ENCODE measurements around the gene ZNF536.
"Not testable (repeated sequence)": the region's sequence is repeated elsewhere in the genome, so short reads cannot be mapped to it uniquely, and the experiment has no call there.

Gene ZNF536

GRCh38 chr19:30444686-30445232 is 72.6 kb downstream of the ZNF536 start:
- Histone ChIP-seq H3K27me3 (no peaks in the 10 kb centered on the region), H3K36me3 (no peaks in the 10 kb centered on the region), H3K9me3 (replicated peaks in 1 of 11) (peaks cover 4 to 18% (median 15%) of the 10 kb centered on the region in 11 experiments; a peak in 18 of 22 replicates), H4K20me1 (no peaks in the 10 kb centered on the region), H3K4me2 (no peak overlapping the region), H3K9ac (no peak overlapping the region), H3K27ac (no peak overlapping the region), H3K4me3 (no peak overlapping the region), H3K4me1 (peaks cover 7 to 19% (median 15%) of the 10 kb centered on the region in 10 experiments; a peak in 19 of 20 replicates)
- TF ChIP-seq Cebpa-rat (IDR thresholded peaks at IDR 0.05), result no peak

DNA sequence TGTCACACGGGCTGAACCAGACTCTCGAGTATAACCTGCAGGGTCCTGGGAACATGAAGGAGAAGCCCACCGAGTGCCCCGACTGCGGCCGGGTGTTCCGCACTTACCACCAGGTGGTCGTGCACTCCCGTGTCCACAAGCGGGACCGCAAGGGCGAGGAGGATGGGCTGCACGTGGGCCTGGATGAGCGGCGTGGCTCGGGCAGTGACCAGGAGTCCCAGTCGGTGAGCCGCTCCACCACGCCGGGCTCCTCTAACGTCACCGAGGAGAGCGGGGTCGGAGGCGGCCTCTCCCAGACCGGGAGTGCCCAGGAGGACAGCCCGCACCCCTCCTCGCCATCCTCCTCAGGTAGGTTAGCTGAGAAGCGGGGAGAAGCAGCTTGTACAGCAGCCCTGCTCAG is 73.2 kb downstream of the ZNF536 start:
- TF ChIP-seq Cebpa-rat (IDR thresholded peaks at IDR 0.05), result no peak

DNA sequence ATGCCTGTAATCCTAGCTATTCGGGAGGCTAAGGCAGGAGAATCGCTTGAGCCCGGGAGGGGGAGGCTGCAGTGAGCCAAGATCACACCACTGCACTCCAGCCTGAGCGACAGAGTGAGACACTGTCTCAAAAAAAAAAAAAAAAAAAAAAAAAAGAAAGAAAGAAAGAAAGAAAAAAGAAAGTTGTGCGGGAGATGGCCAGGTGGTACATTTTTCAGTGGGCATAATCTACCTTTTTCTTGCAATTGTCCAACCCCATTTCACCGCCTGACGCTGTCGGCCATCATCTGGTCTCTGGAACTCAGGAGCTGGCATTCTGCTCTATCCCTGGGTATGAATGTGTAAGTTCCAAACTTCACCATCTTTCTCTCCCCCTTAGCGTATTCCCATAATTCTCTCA is 73.9 kb downstream of the ZNF536 start:
- not testable (repeated sequence) for H3K36me3 ChIP-seq, H3K4me2 ChIP-seq, H4K20me1 ChIP-seq, H3K27me3 ChIP-seq, H3K9ac ChIP-seq, H3K4me3 ChIP-seq, H3K27ac ChIP-seq
- Histone ChIP-seq H3K9me3 (replicated peaks in 1 of 11) (peaks cover 4 to 18% (median 15%) of the 10 kb centered on the region in 11 experiments; a peak in 18 of 22 replicates), H3K4me1 (peaks cover 13 to 32% (median 28%) of the 10 kb centered on the region in 10 experiments; a peak in 19 of 20 replicates)

More for the DNA sequence above, 73.2 kb downstream of the ZNF536 start:
- H3K4me1 ChIP-seq, result peaks cover 12 to 25% (median 21%) of the 10 kb centered on the region in 10 experiments; a peak in 19 of 20 replicates
- no peak overlapping the region for H3K9ac ChIP-seq
- no peaks in the 10 kb centered on the region for H4K20me1 ChIP-seq
- H3K4me3 ChIP-seq, result no peak overlapping the region
- H3K4me2 ChIP-seq, result no peak overlapping the region
- no peak overlapping the region for H3K27ac ChIP-seq
- no peaks in the 10 kb centered on the region for H3K36me3 ChIP-seq
- H3K27me3 ChIP-seq, result no peaks in the 10 kb centered on the region
- H3K9me3 ChIP-seq (replicated peaks in 1 of 11), result peaks cover 4 to 18% (median 15%) of the 10 kb centered on the region in 11 experiments; a peak in 18 of 22 replicates

- Histone ChIP-seq H3K27me3 (no peaks in the 10 kb centered on the region), H3K4me3 (no peak overlapping the region), H3K4me1 (peaks cover 13 to 35% (median 29%) of the 10 kb centered on the region in 10 experiments; a peak in 19 of 20 replicates), H3K27ac (no peak overlapping the region), H3K4me2 (no peak overlapping the region), H3K9ac (no peak overlapping the region), H4K20me1 (no peaks in the 10 kb centered on the region), H3K36me3 (no peaks in the 10 kb centered on the region), H3K9me3 (replicated peaks in 1 of 11) (peaks cover 4 to 18% (median 15%) of the 10 kb centered on the region in 11 experiments; a peak in 18 of 22 replicates)
- TF ChIP-seq Cebpa-rat (IDR thresholded peaks at IDR 0.05), result no peak
These were observed 74.8 kb downstream of the ZNF536 start for GRCh38 chr19:30446850-30447552.

- Histone ChIP-seq H3K27me3 (no peaks in the 10 kb centered on the region), H3K4me1 (peaks cover 13 to 35% (median 29%) of the 10 kb centered on the region in 10 experiments; a peak in 19 of 20 replicates), H3K4me3 (no peak overlapping the region), H3K4me2 (no peak overlapping the region; a peak in 1 of 22 replicates), H3K36me3 (no peaks in the 10 kb centered on the region), H3K27ac (no peak overlapping the region), H3K9ac (no peak overlapping the region), H3K9me3 (replicated peaks in 1 of 11) (peaks cover 4 to 18% (median 15%) of the 10 kb centered on the region in 11 experiments; a peak in 18 of 22 replicates), H4K20me1 (no peaks in the 10 kb centered on the region)
- TF ChIP-seq Cebpa-rat (IDR thresholded peaks at IDR 0.05), result no peak
These were observed 75.3 kb downstream of the ZNF536 start for GRCh38 chr19:30447553-30447870.

DNA sequence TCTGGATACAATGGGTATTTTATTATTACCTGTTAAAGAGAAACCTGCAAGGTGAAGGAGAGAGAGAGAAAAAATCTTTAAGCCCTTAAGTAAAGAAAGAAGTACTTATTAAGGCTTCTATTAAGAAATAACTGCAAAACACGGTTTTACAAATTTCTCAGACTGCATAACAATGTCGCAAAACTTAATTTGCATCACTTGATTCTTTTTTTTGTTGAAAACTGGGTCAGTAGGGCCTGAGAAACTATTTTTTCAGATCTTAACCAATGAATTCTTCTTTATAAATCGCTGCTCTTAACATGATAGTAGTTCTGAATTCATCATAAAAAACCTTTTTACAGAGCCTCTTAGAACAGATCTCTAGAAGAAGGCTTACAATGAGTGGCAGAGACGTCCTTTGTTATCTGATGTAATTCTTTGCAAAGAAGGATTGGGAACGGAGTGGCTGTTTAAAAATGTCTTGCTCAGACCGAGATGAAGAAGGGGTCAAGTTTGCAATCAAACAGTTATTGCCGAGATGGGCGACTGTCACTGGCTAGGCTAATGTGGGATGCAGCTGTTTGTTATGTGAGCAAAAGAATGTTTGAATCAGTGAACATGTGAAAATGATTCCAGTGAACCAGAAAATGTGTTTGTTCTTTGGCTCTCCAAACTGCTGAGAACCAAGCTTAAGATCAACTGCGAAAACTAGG is 76.3 kb downstream of the ZNF536 start:
- peak overlapping the region in 9 of 11 experiments; percentile 61 to 82 (median 72); a peak in 18 of 22 replicates for H3K4me2 ChIP-seq
- H3K4me3 ChIP-seq, result no peak overlapping the region

GRCh38 chr19:30449078-30449590 is 77.0 kb downstream of the ZNF536 start:
- H3K36me3 ChIP-seq, result no peaks in the 10 kb centered on the region
- peak overlapping the region; percentile 61 to 82 (median 71); a peak in 21 of 22 replicates for H3K4me2 ChIP-seq
- peaks cover 13 to 35% (median 29%) of the 10 kb centered on the region in 10 experiments; a peak in 19 of 20 replicates for H3K4me1 ChIP-seq
- no peak for TF ChIP-seq Cebpa-rat (IDR thresholded peaks at IDR 0.05)
- peaks cover 0 to 9% (median 8%) of the 10 kb centered on the region in 11 experiments; a peak in 17 of 22 replicates for H3K9me3 ChIP-seq (replicated peaks in 1 of 11)
- no peak overlapping the region for H3K9ac ChIP-seq
- no peaks in the 10 kb centered on the region for H4K20me1 ChIP-seq
- no peak overlapping the region for H3K4me3 ChIP-seq
- H3K27me3 ChIP-seq, result no peaks in the 10 kb centered on the region
- peak overlapping the region in 5 of 11 experiments; percentile 8 to 72 (median 21); a peak in 4 of 22 replicates for H3K27ac ChIP-seq

More for the DNA sequence above, 76.3 kb downstream of the ZNF536 start:
- peaks cover 13 to 35% (median 29%) of the 10 kb centered on the region in 10 experiments; a peak in 19 of 20 replicates for H3K4me1 ChIP-seq
- no peaks in the 10 kb centered on the region for H3K27me3 ChIP-seq
- no peak for TF ChIP-seq Cebpa-rat (IDR thresholded peaks at IDR 0.05)
- H3K9me3 ChIP-seq (replicated peaks in 1 of 11), result peaks cover 3 to 15% (median 14%) of the 10 kb centered on the region in 11 experiments; a peak in 18 of 22 replicates
- no peaks in the 10 kb centered on the region for H3K36me3 ChIP-seq
- H3K9ac ChIP-seq, result no peak overlapping the region
- peak overlapping the region in 1 of 11 experiments; percentile 72; a peak in 2 of 22 replicates for H3K27ac ChIP-seq
- H4K20me1 ChIP-seq, result no peaks in the 10 kb centered on the region

- Histone ChIP-seq H3K9ac (peak overlapping the region in 2 of 11 experiments; percentile 21 to 35; a peak in 2 of 22 replicates), H3K4me1 (peaks cover 13 to 35% (median 29%) of the 10 kb centered on the region in 10 experiments; a peak in 19 of 20 replicates), H3K4me3 (no peak overlapping the region; a peak in 1 of 20 replicates), H3K36me3 (no peaks in the 10 kb centered on the region), H4K20me1 (no peaks in the 10 kb centered on the region), H3K27me3 (no peaks in the 10 kb centered on the region), H3K27ac (peak overlapping the region in 8 of 11 experiments; percentile 8 to 72 (median 36); a peak in 12 of 22 replicates), H3K9me3 (replicated peaks in 1 of 11) (peaks cover 0 to 4% (median 2%) of the 10 kb centered on the region in 11 experiments; a peak in 7 of 22 replicates), H3K4me2 (peak overlapping the region; percentile 61 to 82 (median 71); a peak in 21 of 22 replicates)
- no peak for TF ChIP-seq Cebpa-rat (IDR thresholded peaks at IDR 0.05)
These were observed 77.5 kb downstream of the ZNF536 start for GRCh38 chr19:30449673-30450072.

Data from BLaER1 treated with 17β-estradiol and CSF1 and Interleukin-3, amounts not matched to agents 10 nM and 100 nM (cell line).